HFF-Myc (cell line): ENCODE measurements around the gene CLDN5.

Source experiments
- DNase-seq: peaks from one replicate; pipeline ENCODE4 v3.0.0-alpha.2; 2011; ENCODE audit warnings: low read depth; ENCODE audit errors: extremely low read depth
- H3K4me3 ChIP-seq: replicated peaks from 2 replicates; pipeline ENCODE4 v1.5.1; 2011; ENCODE audit warnings: low read depth, mild to moderate bottlenecking, control low read depth, low read length
- CTCF ChIP-seq: IDR thresholded peaks from 2 replicates; pipeline ENCODE4 v1.5.1; 2012; ENCODE audit warnings: mild to moderate bottlenecking, low read depth, low read length, control low read depth; ENCODE audit errors: missing control alignments

Gene CLDN5

GRCh38 chr22:19524170-19525115 is at the start of gene CLDN5:
CLDN5 (minus strand) TSS chr22:19524410; CDS start chr22:19524255, 155 bp downstream.
- H3K4me3 ChIP-seq: peak within 1 kb of the TSS; percentile 7; the same call in 1 of the 2 replicates

DNA sequence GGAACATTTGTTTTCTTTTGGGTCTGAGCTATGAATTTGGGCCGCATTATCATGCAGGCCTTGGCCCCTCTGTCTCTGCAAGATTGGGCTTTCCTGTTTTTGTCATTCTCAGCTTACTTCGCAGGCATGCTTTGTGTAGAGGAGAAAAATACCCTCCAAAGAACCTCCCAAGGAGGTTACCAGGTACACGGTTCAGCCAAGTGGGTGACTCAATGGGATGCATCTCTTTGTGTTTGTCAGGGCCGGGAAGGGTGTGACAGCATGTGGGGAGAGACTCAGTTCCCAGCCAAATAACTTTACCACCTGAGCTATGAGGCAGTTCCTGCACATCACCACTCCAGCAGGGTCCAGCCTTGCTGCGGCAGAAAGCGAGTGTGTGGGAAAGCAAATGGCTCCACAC is 47.8 kb upstream of the CLDN5 start:
- no peak for TF ChIP-seq CTCF

More at GRCh38 chr22:19524170-19525115, at the start of gene CLDN5:
- no peak for TF ChIP-seq CTCF
- no peak for DNase-seq

GRCh38 chr22:19571207-19571795 is 47.1 kb upstream of the CLDN5 start:
- DNase-seq: no peak
- no peak overlapping the region for H3K4me3 ChIP-seq
- TF ChIP-seq CTCF: no peak

More for the DNA sequence above, 47.8 kb upstream of the CLDN5 start:
- no peak overlapping the region for H3K4me3 ChIP-seq
- no peak for DNase-seq

- no peak overlapping the region for H3K4me3 ChIP-seq
- no peak for DNase-seq
- no peak for TF ChIP-seq CTCF
These were observed 45.8 kb upstream of the CLDN5 start for GRCh38 chr22:19569976-19570375.

DNA sequence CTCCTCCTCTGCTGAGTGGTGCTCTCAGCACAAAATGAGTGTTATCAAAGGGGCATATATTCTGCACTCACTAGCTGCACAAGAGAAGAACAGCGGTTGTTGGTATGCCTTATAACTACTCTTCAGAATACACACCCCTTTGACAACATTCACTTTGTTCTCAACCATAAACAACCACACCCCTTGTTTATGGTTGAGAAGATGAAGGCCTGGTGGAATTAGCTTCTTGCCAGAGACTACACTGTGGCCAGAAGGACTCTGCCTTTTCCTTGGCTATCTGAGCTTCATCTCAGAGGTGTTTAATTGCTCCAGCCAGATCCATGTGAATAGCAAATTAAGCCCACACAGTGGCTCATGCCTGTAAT is 45.0 kb upstream of the CLDN5 start:
- TF ChIP-seq CTCF: no peak

DNA sequence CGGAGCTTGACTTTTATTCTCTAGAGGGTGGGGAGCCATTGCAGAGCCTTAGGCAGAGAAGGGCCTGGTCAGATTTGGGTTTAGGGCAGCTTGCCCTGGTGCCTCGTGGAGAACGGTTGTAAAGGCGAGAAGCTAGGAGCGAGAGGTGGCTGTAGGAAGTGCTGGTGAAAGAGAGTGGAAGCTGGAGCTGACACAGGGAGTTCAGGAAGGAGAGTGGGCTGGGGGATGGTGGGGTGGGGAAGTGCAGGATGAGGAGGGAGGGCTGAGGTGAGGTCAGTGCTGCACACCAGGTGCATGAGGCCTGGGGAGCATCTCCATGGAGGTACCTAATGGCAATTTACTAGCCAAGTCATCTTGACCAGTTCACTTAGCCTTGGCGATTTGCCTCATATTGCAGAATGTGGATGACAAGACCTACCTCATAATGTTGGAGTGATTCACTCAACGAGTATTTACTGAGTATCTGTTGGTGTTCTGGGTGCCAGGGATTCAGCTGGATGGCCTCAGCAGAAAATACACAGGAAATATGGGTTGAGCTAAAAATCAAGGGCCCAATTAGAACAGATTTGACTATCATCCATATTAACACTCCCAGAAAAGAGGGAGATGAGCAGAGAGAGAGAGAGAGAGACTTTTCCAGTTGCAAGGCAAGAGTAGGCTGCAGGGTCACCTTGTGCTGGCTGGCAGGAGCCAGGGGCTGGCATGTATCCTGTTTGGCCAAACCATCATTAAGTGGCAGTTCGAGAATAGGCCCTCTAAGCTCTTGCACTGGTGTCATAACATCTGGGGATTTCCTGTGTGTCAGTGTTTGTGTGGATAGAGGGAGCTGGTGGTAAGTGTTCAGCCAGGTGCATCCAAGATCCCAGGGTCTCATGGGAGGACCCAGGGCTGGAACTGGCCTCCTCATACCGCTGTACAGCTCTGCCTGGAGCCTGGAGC is 44.4 kb upstream of the CLDN5 start:
- peak; percentile 49 for DNase-seq
- no peak overlapping the region for H3K4me3 ChIP-seq
- TF ChIP-seq CTCF: no peak

More for the DNA sequence above, 45.0 kb upstream of the CLDN5 start:
- no peak for DNase-seq
- no peak overlapping the region for H3K4me3 ChIP-seq
